ENCODE measurements around the gene HOMER3.

- no peak for TF ChIP-seq CTCF (IDR thresholded peaks at IDR 0.05)
- TF ChIP-seq REST (IDR thresholded peaks at IDR 0.05; ENCODE audit: insufficient read depth in 1 of 2, low read depth in 2 of 2, low read length in 1 of 2), result no peak
Measured at GRCh38 chr19:18899624-18900560, 41.1 kb downstream of the HOMER3 start.

Measured in Panc1 (cell line).